Measurements from ENCODE around the gene MICALL2.
A peak's percentile ranks its signal among the peaks of the same experiment; 100 is the strongest.

Gene MICALL2

DNA sequence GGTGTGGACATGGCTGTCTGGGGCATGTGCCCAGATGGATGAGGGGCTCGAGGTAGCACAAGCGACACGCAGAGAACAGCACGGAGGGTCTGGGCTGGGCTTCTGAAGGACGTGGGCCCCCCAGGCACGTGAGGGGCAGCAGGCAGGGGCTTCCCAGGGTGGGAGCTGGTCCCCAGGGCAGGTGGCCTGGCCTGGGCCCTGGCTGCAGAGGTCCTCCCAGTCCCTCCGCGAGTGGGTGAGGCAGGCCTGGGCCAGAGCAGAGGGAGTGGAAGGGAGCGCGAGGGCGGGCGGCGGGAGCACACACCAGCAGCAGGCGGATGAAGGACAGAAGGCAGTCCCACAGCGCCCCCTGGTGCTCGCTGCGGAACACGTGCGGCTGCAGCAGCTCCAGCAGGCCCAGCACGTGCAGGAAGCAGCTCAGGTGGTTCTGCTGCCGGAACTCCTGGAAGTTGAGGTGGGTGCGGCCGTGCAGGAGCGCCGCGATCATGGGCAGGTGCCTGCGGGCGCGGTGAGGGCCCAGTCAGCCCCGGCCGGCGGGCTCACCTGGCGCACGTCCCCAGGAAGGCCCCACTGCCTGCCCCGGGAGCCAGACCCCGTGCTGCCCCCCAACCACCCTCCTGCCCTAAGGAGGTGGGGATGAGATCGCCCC, 14.7 kb upstream of the MICALL2 start:
- no peak overlapping the region for H3K4me3 ChIP-seq (ENCODE audit: low read depth, low read length)
- DNase-seq (ENCODE audit: low read depth): peak; percentile 54
- in situ Hi-C loops (cut with HindIII; ENCODE audit: low sequenced_read_pairs): no loop called here
- TF ChIP-seq, protein P1, sequence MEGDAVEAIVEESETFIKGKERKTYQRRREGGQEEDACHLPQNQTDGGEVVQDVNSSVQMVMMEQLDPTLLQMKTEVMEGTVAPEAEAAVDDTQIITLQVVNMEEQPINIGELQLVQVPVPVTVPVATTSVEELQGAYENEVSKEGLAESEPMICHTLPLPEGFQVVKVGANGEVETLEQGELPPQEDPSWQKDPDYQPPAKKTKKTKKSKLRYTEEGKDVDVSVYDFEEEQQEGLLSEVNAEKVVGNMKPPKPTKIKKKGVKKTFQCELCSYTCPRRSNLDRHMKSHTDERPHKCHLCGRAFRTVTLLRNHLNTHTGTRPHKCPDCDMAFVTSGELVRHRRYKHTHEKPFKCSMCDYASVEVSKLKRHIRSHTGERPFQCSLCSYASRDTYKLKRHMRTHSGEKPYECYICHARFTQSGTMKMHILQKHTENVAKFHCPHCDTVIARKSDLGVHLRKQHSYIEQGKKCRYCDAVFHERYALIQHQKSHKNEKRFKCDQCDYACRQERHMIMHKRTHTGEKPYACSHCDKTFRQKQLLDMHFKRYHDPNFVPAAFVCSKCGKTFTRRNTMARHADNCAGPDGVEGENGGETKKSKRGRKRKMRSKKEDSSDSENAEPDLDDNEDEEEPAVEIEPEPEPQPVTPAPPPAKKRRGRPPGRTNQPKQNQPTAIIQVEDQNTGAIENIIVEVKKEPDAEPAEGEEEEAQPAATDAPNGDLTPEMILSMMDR (IDR thresholded peaks at IDR 0.05; ENCODE audit: low read depth, low read length, missing control alignments): peak; percentile 85

DNA sequence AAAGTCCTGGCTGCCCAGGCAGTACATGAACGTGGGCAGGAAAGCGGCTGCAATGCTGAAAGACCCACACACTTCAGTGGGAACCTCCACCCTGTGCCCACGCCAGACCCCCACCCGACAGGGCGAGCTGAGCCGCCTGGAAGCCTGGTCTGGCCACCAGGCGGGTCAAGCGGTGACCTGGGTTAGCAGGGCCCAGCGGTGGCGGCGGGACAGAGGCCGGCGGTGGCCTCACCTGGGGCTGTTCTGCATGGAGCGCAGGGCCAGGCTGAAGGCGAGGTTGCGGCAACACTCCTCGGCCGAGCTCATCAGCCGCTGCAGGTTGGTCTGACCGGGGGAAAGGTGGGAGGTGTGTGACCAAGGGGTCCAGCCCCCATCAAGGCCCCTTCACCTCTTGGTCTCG, 11.6 kb upstream of the MICALL2 start:
- DNase-seq (ENCODE audit: low read depth): no peak
- in situ Hi-C loops (cut with HindIII; ENCODE audit: low sequenced_read_pairs): no loop called here
- H3K4me3 ChIP-seq (ENCODE audit: low read depth, low read length): no peak overlapping the region
- TF ChIP-seq, protein P1 (IDR thresholded peaks at IDR 0.05; ENCODE audit: low read depth, low read length, missing control alignments): no peak

DNA sequence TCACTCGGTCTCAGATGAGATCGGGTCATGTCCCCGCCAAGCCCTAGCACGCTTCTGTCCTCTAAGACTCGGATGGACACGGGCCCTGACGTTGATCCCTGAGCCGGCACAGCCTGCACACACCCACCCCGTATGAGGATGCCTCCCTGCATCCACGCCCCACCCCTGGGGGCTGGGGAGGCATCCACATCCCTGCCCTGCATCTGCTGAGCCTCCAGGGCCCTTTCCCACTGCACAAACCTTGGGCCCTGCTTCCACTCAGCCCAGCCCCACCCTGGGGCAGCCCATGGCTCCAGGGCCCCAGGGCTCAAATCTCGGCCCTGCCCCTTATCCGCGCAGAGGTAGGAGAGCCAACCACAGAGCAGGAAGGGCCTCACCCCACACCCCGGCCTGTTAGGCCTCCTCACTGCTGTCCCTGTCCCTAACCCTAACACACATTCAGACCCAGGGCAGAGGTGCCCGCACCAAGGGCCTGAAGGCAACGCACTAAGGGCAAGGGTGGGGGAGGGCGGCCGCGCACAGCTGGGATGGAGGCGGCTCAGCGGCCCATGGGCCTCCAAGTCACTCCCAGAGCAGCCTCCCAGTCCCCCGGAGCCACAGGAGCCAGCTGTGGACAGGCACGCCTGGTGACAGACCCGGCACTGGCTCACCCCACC, 9.5 kb upstream of the MICALL2 start:
- no peak overlapping the region for H3K4me3 ChIP-seq (ENCODE audit: low read depth, low read length)
- DNase-seq (ENCODE audit: low read depth): no peak
- TF ChIP-seq, protein P1 (IDR thresholded peaks at IDR 0.05; ENCODE audit: low read depth, low read length, missing control alignments): no peak
- in situ Hi-C loops (cut with HindIII; ENCODE audit: low sequenced_read_pairs): no loop called here

DNA sequence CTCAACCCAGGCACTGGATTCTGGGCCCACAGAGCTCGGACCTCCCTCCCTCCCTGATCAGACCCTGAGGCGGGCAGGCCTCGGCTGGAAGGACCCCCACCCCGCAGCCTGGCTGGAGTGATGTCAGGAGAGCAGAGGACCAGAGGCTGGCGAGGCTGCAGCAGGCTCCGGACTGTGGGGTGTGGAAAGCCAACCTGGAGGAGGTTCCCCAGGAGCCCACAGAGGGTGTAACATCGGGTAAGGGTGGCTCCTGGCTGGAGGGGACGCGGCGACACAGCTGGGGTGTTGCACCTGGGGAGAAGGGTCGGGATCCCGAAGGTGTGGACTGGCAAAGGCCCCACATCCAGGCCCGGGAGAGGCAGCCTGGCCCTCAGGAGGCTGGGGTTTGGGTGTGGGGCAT, 8.9 kb upstream of the MICALL2 start:
- in situ Hi-C loops (cut with HindIII; ENCODE audit: low sequenced_read_pairs): no loop called here
- TF ChIP-seq, protein P1 (IDR thresholded peaks at IDR 0.05; ENCODE audit: low read depth, low read length, missing control alignments): no peak
- no peak overlapping the region for H3K4me3 ChIP-seq (ENCODE audit: low read depth, low read length)
- no peak for DNase-seq (ENCODE audit: low read depth)

DNA sequence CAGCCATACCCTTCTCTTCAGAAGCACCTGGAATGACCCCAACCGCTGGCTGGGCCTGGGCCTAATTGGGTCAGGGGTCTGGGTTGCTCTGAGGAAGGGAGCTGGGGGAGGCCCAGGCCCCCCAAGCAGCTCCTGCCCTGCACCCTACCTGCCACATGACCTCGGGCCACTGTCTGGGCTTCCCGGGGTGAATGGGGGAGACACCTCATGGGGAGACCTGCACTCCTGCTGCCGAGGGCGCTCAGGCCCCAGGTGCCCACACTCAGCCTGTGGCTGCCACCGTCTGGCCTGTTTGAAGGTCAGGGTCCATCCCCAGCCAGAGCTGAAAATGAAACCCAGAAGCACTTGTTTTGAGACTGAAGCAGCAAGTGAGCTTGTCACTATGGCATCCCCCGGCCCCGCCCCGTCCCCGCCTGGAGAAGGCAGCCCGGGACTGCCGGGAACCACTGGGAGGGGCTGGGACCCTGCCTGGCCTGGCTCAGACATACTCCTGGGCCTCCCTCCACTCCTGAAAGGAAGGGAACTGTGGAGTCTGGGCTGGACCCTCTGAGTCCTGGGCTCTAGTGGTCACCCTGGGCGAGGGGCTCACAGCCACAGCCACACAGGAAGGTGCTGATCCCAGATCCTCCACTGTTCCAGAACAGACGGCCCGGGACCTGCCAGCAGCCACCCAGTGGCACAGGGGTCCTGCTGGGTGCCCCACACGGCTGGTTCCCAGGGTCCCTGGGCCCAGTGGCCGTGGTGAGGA, 7.4 kb upstream of the MICALL2 start:
- TF ChIP-seq, protein P1 (IDR thresholded peaks at IDR 0.05; ENCODE audit: low read depth, low read length, missing control alignments): no peak
- DNase-seq (ENCODE audit: low read depth): peak; percentile 15
- in situ Hi-C loops (cut with HindIII; ENCODE audit: low sequenced_read_pairs): no loop called here
- H3K4me3 ChIP-seq (ENCODE audit: low read depth, low read length): no peak overlapping the region

DNA sequence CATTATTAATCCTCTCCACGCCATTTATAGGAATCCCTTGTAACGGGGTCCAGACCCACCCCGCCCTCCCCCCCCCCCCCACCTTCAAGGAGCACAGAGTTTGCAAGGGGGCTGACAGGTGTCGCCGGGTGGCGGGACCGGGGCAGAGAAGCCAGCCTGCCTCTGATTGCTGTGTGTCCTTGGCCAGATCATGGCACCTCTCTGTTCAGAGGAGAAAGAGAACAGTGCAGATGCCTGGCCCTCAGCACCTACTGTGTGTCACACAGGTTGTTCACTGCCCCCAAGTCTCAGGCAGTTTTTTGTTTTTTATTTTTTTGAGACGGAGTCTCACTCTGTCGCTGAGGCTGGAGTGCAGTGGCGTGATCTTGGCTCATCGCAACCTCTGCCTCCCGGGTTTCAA, 5.4 kb upstream of the MICALL2 start:
- in situ Hi-C loops (cut with HindIII; ENCODE audit: low sequenced_read_pairs): no loop called here

More for the DNA sequence above, 5.4 kb upstream of the MICALL2 start:
- TF ChIP-seq, protein P1 (IDR thresholded peaks at IDR 0.05; ENCODE audit: low read depth, low read length, missing control alignments): no peak
- H3K4me3 ChIP-seq (ENCODE audit: low read depth, low read length): no peak overlapping the region
- DNase-seq (ENCODE audit: low read depth): no peak

Data from astrocyte of the cerebellum (primary cell).